ENCODE results near the gene PHF21A. TPM values are rescaled to one million over a fixed set of nuclear protein-coding genes. Genes with fewer than 3 reads are reported as not detected.

The PHF21A gene
- total RNA-seq, 4 donors from 2014 or later, result 12.1 to 83.3 (median 29.3) TPM

DNA sequence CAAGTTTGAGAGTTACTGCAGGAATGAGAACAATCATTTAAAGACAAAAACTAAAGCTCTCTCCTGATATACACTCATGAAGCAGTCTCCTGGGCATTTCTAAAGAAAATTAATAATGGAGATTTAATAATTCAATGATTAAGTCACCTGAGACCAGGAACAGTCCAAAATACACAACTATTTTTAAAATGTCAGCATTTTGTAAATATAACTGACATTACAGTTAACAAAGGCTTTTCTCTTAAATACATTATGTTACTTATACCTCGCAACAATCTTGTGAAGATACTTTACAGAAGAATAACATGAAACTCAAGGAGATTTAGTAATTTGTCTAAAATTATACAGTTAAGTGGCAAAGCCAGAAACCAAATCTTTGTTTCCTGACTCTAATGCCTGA is 111.2 kb downstream of the PHF21A start:
- peaks cover 0 to 3% of the 10 kb centered on the region in 2 donors for H3K4me1 ChIP-seq
- H3K4me3 ChIP-seq, result no peak overlapping the region
- no peaks in the 10 kb centered on the region for H3K36me3 ChIP-seq
- no peak overlapping the region for H3K27ac ChIP-seq
- no peaks in the 10 kb centered on the region for H3K27me3 ChIP-seq
- TF ChIP-seq, protein P1, sequence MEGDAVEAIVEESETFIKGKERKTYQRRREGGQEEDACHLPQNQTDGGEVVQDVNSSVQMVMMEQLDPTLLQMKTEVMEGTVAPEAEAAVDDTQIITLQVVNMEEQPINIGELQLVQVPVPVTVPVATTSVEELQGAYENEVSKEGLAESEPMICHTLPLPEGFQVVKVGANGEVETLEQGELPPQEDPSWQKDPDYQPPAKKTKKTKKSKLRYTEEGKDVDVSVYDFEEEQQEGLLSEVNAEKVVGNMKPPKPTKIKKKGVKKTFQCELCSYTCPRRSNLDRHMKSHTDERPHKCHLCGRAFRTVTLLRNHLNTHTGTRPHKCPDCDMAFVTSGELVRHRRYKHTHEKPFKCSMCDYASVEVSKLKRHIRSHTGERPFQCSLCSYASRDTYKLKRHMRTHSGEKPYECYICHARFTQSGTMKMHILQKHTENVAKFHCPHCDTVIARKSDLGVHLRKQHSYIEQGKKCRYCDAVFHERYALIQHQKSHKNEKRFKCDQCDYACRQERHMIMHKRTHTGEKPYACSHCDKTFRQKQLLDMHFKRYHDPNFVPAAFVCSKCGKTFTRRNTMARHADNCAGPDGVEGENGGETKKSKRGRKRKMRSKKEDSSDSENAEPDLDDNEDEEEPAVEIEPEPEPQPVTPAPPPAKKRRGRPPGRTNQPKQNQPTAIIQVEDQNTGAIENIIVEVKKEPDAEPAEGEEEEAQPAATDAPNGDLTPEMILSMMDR (IDR thresholded peaks at IDR 0.05), result no peak
- TF ChIP-seq POLR2A (IDR thresholded peaks at IDR 0.05), result no peak
- intact Hi-C loops (cut with DNase I; ENCODE audit: low total_unique reads), result no loop called here
- no peak for DNase-seq
- H3K9me3 ChIP-seq, result no peaks in the 10 kb centered on the region

DNA sequence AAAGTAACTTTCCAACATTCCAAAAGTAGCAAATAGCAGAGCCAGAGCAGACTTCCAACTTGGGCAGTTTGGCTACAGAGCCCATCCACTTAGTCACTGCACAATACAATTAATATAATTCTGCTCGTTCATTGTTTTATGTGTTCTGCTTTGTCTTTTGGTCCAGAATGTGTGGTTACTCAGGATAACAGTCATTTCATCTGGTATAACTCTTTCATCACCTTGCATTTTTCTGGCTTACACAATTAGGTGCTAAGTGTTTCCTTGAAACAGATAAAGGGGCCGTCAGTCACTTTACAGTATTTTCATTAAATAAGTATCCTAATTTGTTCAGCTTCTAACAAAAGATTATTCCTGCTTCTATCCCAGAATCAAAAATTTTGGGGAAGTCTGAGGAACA is 111.6 kb downstream of the PHF21A start:
- TF ChIP-seq, protein P1 (IDR thresholded peaks at IDR 0.05), result no peak
- no peak for TF ChIP-seq POLR2A (IDR thresholded peaks at IDR 0.05)
- Histone ChIP-seq H3K27me3 (no peaks in the 10 kb centered on the region), H3K36me3 (peaks cover 0 to under 1% of the 10 kb centered on the region in 2 donors), H3K4me1 (peaks cover 0 to 3% of the 10 kb centered on the region in 2 donors), H3K4me3 (no peak overlapping the region), H3K27ac (no peak overlapping the region), H3K9me3 (no peaks in the 10 kb centered on the region)
- DNase-seq, result no peak
- intact Hi-C loops (cut with DNase I; ENCODE audit: low total_unique reads), result no loop called here

DNA sequence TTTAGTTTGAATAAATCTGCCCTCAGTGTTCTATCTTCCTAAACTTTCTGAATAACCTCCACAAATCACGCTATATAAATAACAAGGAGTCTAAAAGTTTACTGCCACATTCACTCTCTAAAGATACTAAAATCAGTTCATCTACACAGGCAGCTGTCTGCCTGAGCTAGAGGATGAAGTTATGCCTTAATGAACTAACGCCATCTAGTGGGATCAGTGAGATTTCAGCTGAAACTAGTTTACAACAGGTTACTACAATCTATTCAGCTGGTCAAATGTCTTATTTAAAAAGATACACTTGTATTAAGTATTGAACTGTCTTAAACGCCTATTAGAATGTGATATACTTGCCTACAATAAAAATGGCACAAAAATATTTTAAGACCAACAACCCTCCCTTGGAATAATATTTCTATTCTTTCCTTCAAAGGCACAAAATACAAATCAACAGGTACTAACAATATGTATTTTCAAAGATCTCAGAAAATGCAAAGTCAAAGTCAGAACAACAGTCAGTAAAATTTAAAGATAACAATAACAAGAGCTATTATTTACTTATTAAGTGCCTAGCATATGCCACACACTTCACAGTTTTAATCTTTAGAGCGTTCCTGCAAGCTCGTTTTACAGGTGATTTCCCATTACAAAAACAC is 114.7 kb downstream of the PHF21A start:
- TF ChIP-seq POLR2A (IDR thresholded peaks at IDR 0.05), result no peak
- TF ChIP-seq, protein P1 (IDR thresholded peaks at IDR 0.05), result peak; percentile 78 to 83 (median 80)
- no peaks in the 10 kb centered on the region for H3K9me3 ChIP-seq
- H3K27ac ChIP-seq, result no peak overlapping the region
- H3K4me3 ChIP-seq, result no peak overlapping the region
- peaks cover 0 to 13% of the 10 kb centered on the region in 2 donors for H3K4me1 ChIP-seq
- intact Hi-C loops (cut with DNase I; ENCODE audit: low total_unique reads), result no loop called here
- peaks cover 0 to 3% of the 10 kb centered on the region in 2 donors for H3K36me3 ChIP-seq
- H3K27me3 ChIP-seq, result no peaks in the 10 kb centered on the region
- DNase-seq, result peak in 1 of 2 donors; percentile 26

DNA sequence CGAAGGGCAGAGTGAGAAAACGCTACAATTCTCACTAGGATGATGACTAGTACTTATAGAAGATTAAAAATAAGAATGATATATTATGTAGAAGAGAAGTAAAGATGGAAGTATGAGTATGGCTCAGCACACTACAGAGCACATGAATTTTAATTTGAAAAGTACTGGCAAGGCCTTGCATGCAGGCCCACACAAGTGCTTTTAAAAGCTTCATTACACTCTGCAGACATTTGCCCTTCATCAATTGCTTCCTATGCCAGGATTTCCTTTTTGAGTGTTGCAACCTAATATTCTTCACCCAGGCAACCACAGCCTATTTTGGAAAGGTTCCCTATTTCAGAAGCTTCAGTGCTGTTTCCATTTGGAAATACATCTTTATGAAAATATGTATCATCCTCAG is 117.7 kb downstream of the PHF21A start:
- no peak overlapping the region for H3K4me3 ChIP-seq
- peaks cover 0 to 13% of the 10 kb centered on the region in 2 donors for H3K4me1 ChIP-seq
- peaks cover 0 to 3% of the 10 kb centered on the region in 2 donors for H3K36me3 ChIP-seq
- intact Hi-C loops (cut with DNase I; ENCODE audit: low total_unique reads), result loop anchor here (5.0 kb wide), 1 partner anchor 36 kb away; no protein-coding TSS in a partner anchor
- no peaks in the 10 kb centered on the region for H3K27me3 ChIP-seq
- H3K9me3 ChIP-seq, result no peaks in the 10 kb centered on the region
- DNase-seq, result no peak
- TF ChIP-seq, protein P1 (IDR thresholded peaks at IDR 0.05), result no peak
- TF ChIP-seq POLR2A (IDR thresholded peaks at IDR 0.05), result no peak
- no peak overlapping the region for H3K27ac ChIP-seq

DNA sequence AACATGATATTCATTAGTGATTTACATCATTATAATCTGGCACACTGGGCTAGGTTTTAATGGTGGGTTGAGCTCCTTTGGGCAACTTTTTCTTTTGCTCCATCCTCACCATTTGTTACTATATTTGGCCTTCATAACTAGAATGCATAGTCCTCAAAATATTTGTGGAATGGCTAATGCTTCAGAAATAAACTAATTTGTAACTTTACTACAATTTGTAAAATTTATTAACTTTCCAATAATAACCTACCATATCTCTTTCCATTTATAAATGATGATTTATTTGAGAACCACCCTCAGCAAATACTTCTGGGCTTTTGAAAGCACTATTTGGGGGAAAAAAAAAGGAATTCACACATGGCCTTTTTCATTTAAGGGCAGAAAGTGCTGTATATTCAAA is 119.1 kb downstream of the PHF21A start:
- H3K27ac ChIP-seq, result peak overlapping the region in 1 of 2 donors; percentile 19
- no peaks in the 10 kb centered on the region for H3K9me3 ChIP-seq
- no peaks in the 10 kb centered on the region for H3K27me3 ChIP-seq
- intact Hi-C loops (cut with DNase I; ENCODE audit: low total_unique reads), result loop anchor here (5.0 kb wide), 1 partner anchor 35 kb away; no protein-coding TSS in a partner anchor
- TF ChIP-seq POLR2A (IDR thresholded peaks at IDR 0.05), result no peak
- TF ChIP-seq, protein P1 (IDR thresholded peaks at IDR 0.05), result no peak
- peaks cover 0 to 3% of the 10 kb centered on the region in 2 donors for H3K36me3 ChIP-seq
- H3K4me1 ChIP-seq, result peaks cover 0 to 13% of the 10 kb centered on the region in 2 donors
- DNase-seq, result no peak
- no peak overlapping the region for H3K4me3 ChIP-seq

Measured in uterus (tissue), 4 donors.